ENCODE results near the gene GPR18.
"Not testable (repeated sequence)": the region's sequence is repeated elsewhere in the genome, so short reads cannot be mapped to it uniquely, and the experiment has no call there.

GPR18 gene

GRCh38 chr13:99250982-99251825 is 7.0 kb downstream of the GPR18 start:
- H3K9ac ChIP-seq (ENCODE audit: low read length) = no peak overlapping the region

DNA sequence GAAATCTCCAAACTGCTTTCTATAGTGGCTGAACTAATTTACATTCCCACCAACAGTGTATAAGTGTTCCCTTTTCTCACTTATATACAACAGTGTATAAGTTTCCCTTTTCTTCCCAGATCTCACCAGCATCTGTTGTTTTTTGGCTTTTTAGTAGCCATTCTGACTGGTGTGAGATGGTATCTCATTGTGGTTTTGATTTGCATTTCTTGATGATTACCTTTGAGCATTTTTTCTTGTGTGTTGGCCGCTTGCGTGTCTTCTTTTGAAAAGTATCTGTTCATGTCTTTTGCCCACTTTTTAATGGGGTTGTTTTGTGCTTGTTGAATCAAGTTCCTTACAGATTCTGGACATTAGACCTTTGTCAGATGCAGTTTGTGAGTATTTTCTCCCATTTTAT is 8.6 kb downstream of the GPR18 start:
- not testable (repeated sequence) for H3K56ac ChIP-seq (ENCODE audit: low read length); H3K79me2 ChIP-seq (ENCODE audit: control insufficient read depth, insufficient read depth, low read length); H3K23ac ChIP-seq (ENCODE audit: low read length); H3K36me3 ChIP-seq (ENCODE audit: control insufficient read depth, insufficient read depth, low read length); H2BK120ac ChIP-seq (ENCODE audit: low read depth, low read length); H3K4me1 ChIP-seq (ENCODE audit: control insufficient read depth, low read depth, low read length); H3K27me3 ChIP-seq (ENCODE audit: insufficient read depth, low read length, poor library complexity); H2AK5ac ChIP-seq (ENCODE audit: low read length); H3K4me2 ChIP-seq (ENCODE audit: low read length); H3K79me1 ChIP-seq (ENCODE audit: low read length); H3K18ac ChIP-seq (ENCODE audit: low read length); H3K9ac ChIP-seq (ENCODE audit: low read length); H3K4ac ChIP-seq (ENCODE audit: low read depth, low read length); H2BK15ac ChIP-seq (replicated peaks; ENCODE audit: low read depth); H4K5ac ChIP-seq (ENCODE audit: low read length); DNase-seq; H2BK5ac ChIP-seq (ENCODE audit: low read length); H4K8ac ChIP-seq (ENCODE audit: low read depth, low read length); H3K4me3 ChIP-seq (ENCODE audit: low read length); H3K27ac ChIP-seq (ENCODE audit: low read depth, low read length)
- no CpG with 5 or more reads among the region's 2 CpGs for WGBS (ENCODE audit: extremely low coverage, insufficient coverage, low lambda C conversion rate)

More at GRCh38 chr13:99250982-99251825, 7.0 kb downstream of the GPR18 start:
- no peaks in the 10 kb centered on the region for H3K79me1 ChIP-seq (ENCODE audit: low read length)
- no peak overlapping the region for H3K56ac ChIP-seq (ENCODE audit: low read length)
- no peaks in the 10 kb centered on the region for H3K79me2 ChIP-seq (ENCODE audit: control insufficient read depth, insufficient read depth, low read length)
- no peak overlapping the region for H2AK5ac ChIP-seq (ENCODE audit: low read length)
- no peak overlapping the region for H2BK15ac ChIP-seq (replicated peaks; ENCODE audit: low read depth)
- no peak overlapping the region for H3K4me3 ChIP-seq (ENCODE audit: low read length)
- H4K8ac ChIP-seq (ENCODE audit: low read depth, low read length) = no peak overlapping the region
- H3K18ac ChIP-seq (ENCODE audit: low read length) = no peak overlapping the region
- H4K5ac ChIP-seq (ENCODE audit: low read length) = no peak overlapping the region
- no peak overlapping the region for H3K27ac ChIP-seq (ENCODE audit: low read depth, low read length)
- no peaks in the 10 kb centered on the region for H3K27me3 ChIP-seq (ENCODE audit: insufficient read depth, low read length, poor library complexity)
- no peak overlapping the region for H3K4me2 ChIP-seq (ENCODE audit: low read length)
- H3K4me1 ChIP-seq (ENCODE audit: control insufficient read depth, low read depth, low read length) = peaks cover 5% of the 10 kb centered on the region
- no CpG with 5 or more reads among the region's 5 CpGs for WGBS (ENCODE audit: extremely low coverage, insufficient coverage, low lambda C conversion rate)
- DNase-seq = no peak
- no peak overlapping the region for H2BK5ac ChIP-seq (ENCODE audit: low read length)
- H3K4ac ChIP-seq (ENCODE audit: low read depth, low read length) = no peak overlapping the region
- H3K36me3 ChIP-seq (ENCODE audit: control insufficient read depth, insufficient read depth, low read length) = no peaks in the 10 kb centered on the region
- H3K23ac ChIP-seq (ENCODE audit: low read length) = no peak overlapping the region
- H2BK120ac ChIP-seq (ENCODE audit: low read depth, low read length) = no peak overlapping the region

DNA sequence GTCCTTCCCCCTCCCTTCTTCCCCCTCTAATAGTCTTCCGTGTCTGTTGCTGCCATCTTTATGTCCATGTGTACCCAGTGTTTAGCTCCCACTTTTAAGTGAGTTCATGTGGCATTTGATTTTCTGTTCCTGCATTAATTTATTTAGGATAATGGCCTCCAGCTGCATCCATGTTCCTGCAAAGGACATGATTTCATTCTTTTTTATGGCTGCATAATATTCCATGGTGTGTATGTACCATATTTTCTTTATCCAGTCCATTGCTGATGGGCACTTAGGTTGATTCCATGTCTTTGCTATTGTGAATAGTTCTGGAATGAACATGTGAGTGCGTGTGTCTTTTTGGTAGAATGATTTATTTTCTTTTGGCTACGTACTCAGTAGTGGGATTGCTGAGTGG is 9.0 kb downstream of the GPR18 start:
- not testable (repeated sequence) for H3K4me2 ChIP-seq (ENCODE audit: low read length); H2BK120ac ChIP-seq (ENCODE audit: low read depth, low read length); H3K56ac ChIP-seq (ENCODE audit: low read length); H3K4me3 ChIP-seq (ENCODE audit: low read length); H2BK5ac ChIP-seq (ENCODE audit: low read length); H3K18ac ChIP-seq (ENCODE audit: low read length); H4K5ac ChIP-seq (ENCODE audit: low read length); H3K79me1 ChIP-seq (ENCODE audit: low read length); H3K27me3 ChIP-seq (ENCODE audit: insufficient read depth, low read length, poor library complexity); H3K9ac ChIP-seq (ENCODE audit: low read length); DNase-seq; H3K4me1 ChIP-seq (ENCODE audit: control insufficient read depth, low read depth, low read length); H3K4ac ChIP-seq (ENCODE audit: low read depth, low read length); H3K23ac ChIP-seq (ENCODE audit: low read length); H3K79me2 ChIP-seq (ENCODE audit: control insufficient read depth, insufficient read depth, low read length); H4K8ac ChIP-seq (ENCODE audit: low read depth, low read length); H2BK15ac ChIP-seq (replicated peaks; ENCODE audit: low read depth); H3K36me3 ChIP-seq (ENCODE audit: control insufficient read depth, insufficient read depth, low read length); H3K27ac ChIP-seq (ENCODE audit: low read depth, low read length); H2AK5ac ChIP-seq (ENCODE audit: low read length)
- no CpG with 5 or more reads among the region's 3 CpGs for WGBS (ENCODE audit: extremely low coverage, insufficient coverage, low lambda C conversion rate)

DNA sequence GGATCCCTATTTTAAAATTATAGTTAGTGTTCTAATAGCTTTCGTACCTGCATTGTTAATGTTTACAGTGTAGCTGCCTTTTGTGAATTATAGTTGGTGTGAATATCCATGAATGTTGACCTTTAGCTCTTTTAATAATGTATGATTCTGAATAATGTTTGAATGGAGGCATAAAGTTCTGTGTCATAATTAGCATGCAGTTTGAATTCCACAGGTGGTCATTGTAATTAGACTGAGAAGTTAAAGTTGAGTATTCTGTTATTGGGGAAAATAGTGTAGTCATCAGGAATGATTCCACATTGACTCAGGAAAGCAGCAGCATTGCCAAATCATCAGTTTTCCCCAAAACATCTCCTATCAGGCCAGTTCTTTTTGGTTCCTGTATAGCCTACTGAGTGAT is 12.1 kb downstream of the GPR18 start:
- H3K4me3 ChIP-seq (ENCODE audit: low read length) = no peak overlapping the region

DNA sequence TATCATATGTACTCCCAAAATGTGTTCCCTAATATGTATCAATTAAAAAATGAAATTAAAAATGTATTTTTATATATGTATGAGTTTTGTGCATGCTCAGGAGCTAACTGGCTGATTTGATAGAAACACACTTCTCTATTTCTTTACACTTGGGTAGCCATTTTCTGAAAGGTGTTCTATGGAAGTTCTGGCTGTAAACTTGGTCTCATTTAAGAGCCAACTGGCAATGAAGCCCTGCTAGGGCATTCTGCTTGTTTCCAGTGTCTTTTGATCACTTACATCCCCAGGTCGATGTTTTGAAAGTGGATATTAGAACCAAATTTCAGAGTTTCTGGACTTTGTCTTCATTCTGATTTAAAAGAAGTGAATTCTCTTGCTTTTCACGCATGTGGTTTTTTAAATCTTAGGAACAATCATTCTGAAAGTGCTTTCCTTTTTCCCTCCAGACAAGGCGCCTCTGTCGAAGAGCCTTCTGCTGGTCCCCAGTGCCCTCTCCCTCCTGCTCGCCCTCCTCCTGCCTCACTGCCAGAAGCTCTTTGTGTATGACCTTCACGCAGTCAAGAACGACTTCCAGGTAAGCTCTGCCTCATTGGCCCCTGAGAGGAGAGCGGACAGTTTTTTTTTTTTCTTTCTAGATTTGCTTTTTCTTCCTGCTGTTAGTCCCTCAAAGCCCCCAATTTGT is 20.1 kb downstream of the GPR18 start:
- H3K79me1 ChIP-seq (ENCODE audit: low read length) = peaks cover 5% of the 10 kb centered on the region
- no peaks in the 10 kb centered on the region for H3K27me3 ChIP-seq (ENCODE audit: insufficient read depth, low read length, poor library complexity)
- H2AK5ac ChIP-seq (ENCODE audit: low read length) = no peak overlapping the region
- H3K4me2 ChIP-seq (ENCODE audit: low read length) = no peak overlapping the region
- no peak overlapping the region for H2BK120ac ChIP-seq (ENCODE audit: low read depth, low read length)
- H4K8ac ChIP-seq (ENCODE audit: low read depth, low read length) = no peak overlapping the region
- no peaks in the 10 kb centered on the region for H3K79me2 ChIP-seq (ENCODE audit: control insufficient read depth, insufficient read depth, low read length)
- no peak overlapping the region for H3K4me3 ChIP-seq (ENCODE audit: low read length)
- no peak overlapping the region for H3K4ac ChIP-seq (ENCODE audit: low read depth, low read length)
- H3K56ac ChIP-seq (ENCODE audit: low read length) = no peak overlapping the region
- no peak overlapping the region for H2BK15ac ChIP-seq (replicated peaks; ENCODE audit: low read depth)
- DNase-seq = no peak
- H3K4me1 ChIP-seq (ENCODE audit: control insufficient read depth, low read depth, low read length) = no peaks in the 10 kb centered on the region
- no peak overlapping the region for H4K5ac ChIP-seq (ENCODE audit: low read length)
- no CpG with 5 or more reads among the region's 8 CpGs for WGBS (ENCODE audit: extremely low coverage, insufficient coverage, low lambda C conversion rate)
- peaks cover 5% of the 10 kb centered on the region for H3K36me3 ChIP-seq (ENCODE audit: control insufficient read depth, insufficient read depth, low read length)
- H3K9ac ChIP-seq (ENCODE audit: low read length) = no peak overlapping the region
- H3K23ac ChIP-seq (ENCODE audit: low read length) = no peak overlapping the region
- no peak overlapping the region for H2BK5ac ChIP-seq (ENCODE audit: low read length)
- no peak overlapping the region for H3K27ac ChIP-seq (ENCODE audit: low read depth, low read length)
- H3K18ac ChIP-seq (ENCODE audit: low read length) = no peak overlapping the region

More for the DNA sequence above, 12.1 kb downstream of the GPR18 start:
- H2BK5ac ChIP-seq (ENCODE audit: low read length) = no peak overlapping the region
- no CpG with 5 or more reads among the region's 1 CpG for WGBS (ENCODE audit: extremely low coverage, insufficient coverage, low lambda C conversion rate)
- H2BK120ac ChIP-seq (ENCODE audit: low read depth, low read length) = no peak overlapping the region
- no peak overlapping the region for H3K56ac ChIP-seq (ENCODE audit: low read length)
- no peak overlapping the region for H2AK5ac ChIP-seq (ENCODE audit: low read length)
- H3K79me2 ChIP-seq (ENCODE audit: control insufficient read depth, insufficient read depth, low read length) = no peaks in the 10 kb centered on the region
- no peak overlapping the region for H3K4ac ChIP-seq (ENCODE audit: low read depth, low read length)
- no peak for DNase-seq
- no peak overlapping the region for H2BK15ac ChIP-seq (replicated peaks; ENCODE audit: low read depth)
- H3K36me3 ChIP-seq (ENCODE audit: control insufficient read depth, insufficient read depth, low read length) = no peaks in the 10 kb centered on the region
- H3K79me1 ChIP-seq (ENCODE audit: low read length) = no peaks in the 10 kb centered on the region
- no peak overlapping the region for H3K23ac ChIP-seq (ENCODE audit: low read length)
- no peak overlapping the region for H3K4me2 ChIP-seq (ENCODE audit: low read length)
- no peaks in the 10 kb centered on the region for H3K27me3 ChIP-seq (ENCODE audit: insufficient read depth, low read length, poor library complexity)
- no peak overlapping the region for H3K9ac ChIP-seq (ENCODE audit: low read length)
- no peaks in the 10 kb centered on the region for H3K4me1 ChIP-seq (ENCODE audit: control insufficient read depth, low read depth, low read length)
- H3K18ac ChIP-seq (ENCODE audit: low read length) = no peak overlapping the region
- no peak overlapping the region for H4K8ac ChIP-seq (ENCODE audit: low read depth, low read length)
- no peak overlapping the region for H4K5ac ChIP-seq (ENCODE audit: low read length)
- no peak overlapping the region for H3K27ac ChIP-seq (ENCODE audit: low read depth, low read length)
